ENCODE results near the gene SNORC. TPM values are rescaled to one million over a fixed set of nuclear protein-coding genes. Genes with fewer than 3 reads are reported as not detected.

Gene SNORC
- total RNA-seq, 2 donors from 2014 or later, result 1.8 TPM; not detected in 1

- H3K36me3 ChIP-seq (replicated peaks in 1 of 2; ENCODE audit: insufficient read depth in 1 of 2, low read depth in 2 of 2), result peaks cover 4 to 36% of the 10 kb centered on the region in 2 donors
- WGBS, 2 donors, result 46 to 56% methylated on average over 2 of the region's 2 CpGs
- H3K27ac ChIP-seq, result no peak overlapping the region
Measured at GRCh38 chr2:232852676-232853075, 17.4 kb upstream of the SNORC start.

GRCh38 chr2:232854082-232854481 lies 16.0 kb upstream of the SNORC start:
- H3K27ac ChIP-seq, result no peak overlapping the region
- no peaks in the 10 kb centered on the region for H3K27me3 ChIP-seq
- peaks cover 4 to 30% of the 10 kb centered on the region in 2 donors for H3K36me3 ChIP-seq (replicated peaks in 1 of 2; ENCODE audit: insufficient read depth in 1 of 2, low read depth in 2 of 2)
- 62 to 73% methylated on average over 7 of the region's 7 CpGs for WGBS, 2 donors
- TF ChIP-seq POLR2A (IDR thresholded peaks at IDR 0.05), result no peak
- TF ChIP-seq CTCF (IDR thresholded peaks at IDR 0.05), result no peak
- intact Hi-C loops (cut with DNase I), result loop anchor here (10.0 kb wide), 1 partner anchor 391 kb away; no protein-coding TSS in a partner anchor
- no peaks in the 10 kb centered on the region for H3K9me3 ChIP-seq
- DNase-seq (peak in 1 of 4 donors; percentile 20), ATAC-seq (no peak)
- H3K4me1 ChIP-seq, result peaks cover 4% of the 10 kb centered on the region
- no peak overlapping the region for H3K4me3 ChIP-seq

More at GRCh38 chr2:232852676-232853075, 17.4 kb upstream of the SNORC start:
- no peaks in the 10 kb centered on the region for H3K9me3 ChIP-seq
- intact Hi-C loops (cut with DNase I), result loop anchor here (10.0 kb wide), 1 partner anchor 392 kb away; no protein-coding TSS in a partner anchor
- H3K4me1 ChIP-seq, result peaks cover 4% of the 10 kb centered on the region
- no peak for DNase-seq
- H3K27me3 ChIP-seq, result no peaks in the 10 kb centered on the region
- TF ChIP-seq CTCF (IDR thresholded peaks at IDR 0.05), result no peak
- TF ChIP-seq POLR2A (IDR thresholded peaks at IDR 0.05), result no peak
- no peak overlapping the region for H3K4me3 ChIP-seq
- ATAC-seq, result no peak

- TF ChIP-seq CTCF (IDR thresholded peaks at IDR 0.05) (no peak), POLR2A (IDR thresholded peaks at IDR 0.05) (no peak)
- Histone ChIP-seq H3K27me3 (no peaks in the 10 kb centered on the region), H3K9me3 (no peaks in the 10 kb centered on the region), H3K4me3 (no peak overlapping the region), H3K4me1 (peaks cover 4% of the 10 kb centered on the region), H3K27ac (no peak overlapping the region), H3K36me3 (replicated peaks in 1 of 2; ENCODE audit: insufficient read depth in 1 of 2, low read depth in 2 of 2) (peaks cover 0 to 11% of the 10 kb centered on the region in 2 donors)
- no peak for DNase-seq
- intact Hi-C loops (cut with DNase I), result loop anchor here (10.0 kb wide), 1 partner anchor 388 kb away; no protein-coding TSS in a partner anchor
- ATAC-seq, result peak; percentile 45
- WGBS, 2 donors, result 48 to 49% methylated on average over 4 of the region's 4 CpGs
Measured at GRCh38 chr2:232857158-232857563, 12.9 kb upstream of the SNORC start.

GRCh38 chr2:232859385-232859916 lies 10.6 kb upstream of the SNORC start:
- Histone ChIP-seq H3K27me3 (no peaks in the 10 kb centered on the region), H3K36me3 (replicated peaks in 1 of 2; ENCODE audit: insufficient read depth in 1 of 2, low read depth in 2 of 2) (peaks cover 0 to 9% of the 10 kb centered on the region in 2 donors), H3K4me1 (peaks cover 4% of the 10 kb centered on the region), H3K27ac (no peak overlapping the region), H3K4me3 (no peak overlapping the region), H3K9me3 (no peaks in the 10 kb centered on the region)
- ATAC-seq (no peak), DNase-seq (no peak)
- WGBS, 2 donors, result 92 to 100% methylated on average over 4 of the region's 4 CpGs
- TF ChIP-seq POLR2A (IDR thresholded peaks at IDR 0.05) (no peak), CTCF (IDR thresholded peaks at IDR 0.05) (no peak)
- intact Hi-C loops (cut with DNase I), result loop anchor here (10.0 kb wide), 1 partner anchor 385 kb away; no protein-coding TSS in a partner anchor

Measured in body of pancreas (tissue), 4 donors.